Raji (cell line): ENCODE measurements around the gene INTS15.

Experiments used
- POLR2A ChIP-seq: IDR thresholded peaks from 2 replicates; pipeline ENCODE4 v1.6.1; 2011; ENCODE audit warnings: low read depth, low read length, control low read depth; ENCODE audit not compliant: insufficient read depth

INTS15 gene

GRCh38 chr7:6624246-6624611, 34.4 kb downstream of the INTS15 start:
- no peak for TF ChIP-seq POLR2A

GRCh38 chr7:6628045-6628444, 38.2 kb downstream of the INTS15 start:
- TF ChIP-seq POLR2A = no peak

- TF ChIP-seq POLR2A = no peak
Measured at GRCh38 chr7:6630007-6630849, 40.4 kb downstream of the INTS15 start.

GRCh38 chr7:6631605-6632004, 41.8 kb downstream of the INTS15 start:
- TF ChIP-seq POLR2A = no peak

- TF ChIP-seq POLR2A = no peak
Measured at GRCh38 chr7:6634021-6634420, 44.2 kb downstream of the INTS15 start.

- TF ChIP-seq POLR2A = peak; percentile 60
Measured at GRCh38 chr7:6636741-6637543, 47.1 kb downstream of the INTS15 start, which contains the start of gene ZNF316. Gene ZNF316, plus strand, starts transcription at chr7:6637318. Its CDS starts 5,092 bp downstream, at chr7:6642410.

GRCh38 chr7:6637544-6638229, 47.9 kb downstream of the INTS15 start:
- TF ChIP-seq POLR2A = 0 out of 2 replicates have a peak, but pooled peaks have one; percentile 25

GRCh38 chr7:6639032-6639431, 49.2 kb downstream of the INTS15 start:
- no peak for TF ChIP-seq POLR2A

- TF ChIP-seq POLR2A = no peak
Measured at GRCh38 chr7:6639627-6640026, 49.8 kb downstream of the INTS15 start.

GRCh38 chr7:6640246-6640721, 50.5 kb downstream of the INTS15 start:
- no peak for TF ChIP-seq POLR2A

GRCh38 chr7:6641305-6642035, 51.6 kb downstream of the INTS15 start:
- TF ChIP-seq POLR2A = no peak

- no peak for TF ChIP-seq POLR2A
Measured at GRCh38 chr7:6642239-6642839, 52.5 kb downstream of the INTS15 start.

GRCh38 chr7:6642861-6643640, 53.2 kb downstream of the INTS15 start:
- no peak for TF ChIP-seq POLR2A
